HG02970 (cell line): Measurements from ENCODE around the gene IMMT.
A peak's percentile ranks its signal among the peaks of the same experiment; 100 is the strongest.
"Not testable (repeated sequence)": the region's sequence is repeated elsewhere in the genome, so short reads cannot be mapped to it uniquely, and the experiment has no call there.

Source experiments
- ATAC-seq: cut with Tn5 transposase; IDR thresholded peaks from one replicate; pipeline ENCODE4 v1.9.1; 2021; ENCODE audit warnings: mild to moderate bottlenecking, moderate library complexity, moderate number of reproducible peaks; ENCODE audit not compliant: unreplicated experiment, low FRiP score

The IMMT gene

GRCh38 chr2:86195055-86195807, at the start of gene IMMT:
Gene IMMT, minus strand, starts transcription at chr2:86195462. Its CDS starts 80 bp downstream, at chr2:86195382.
- peak; percentile 84 for ATAC-seq

- ATAC-seq = not testable (repeated sequence)
Measured at GRCh38 chr2:86244781-86245180, 49.5 kb upstream of the IMMT start.

- no peak for ATAC-seq
Measured at GRCh38 chr2:86243950-86244733, 48.9 kb upstream of the IMMT start.

GRCh38 chr2:86243272-86243671, 48.0 kb upstream of the IMMT start:
- ATAC-seq = no peak

- no peak for ATAC-seq
Measured at GRCh38 chr2:86241611-86242010, 46.3 kb upstream of the IMMT start.

DNA sequence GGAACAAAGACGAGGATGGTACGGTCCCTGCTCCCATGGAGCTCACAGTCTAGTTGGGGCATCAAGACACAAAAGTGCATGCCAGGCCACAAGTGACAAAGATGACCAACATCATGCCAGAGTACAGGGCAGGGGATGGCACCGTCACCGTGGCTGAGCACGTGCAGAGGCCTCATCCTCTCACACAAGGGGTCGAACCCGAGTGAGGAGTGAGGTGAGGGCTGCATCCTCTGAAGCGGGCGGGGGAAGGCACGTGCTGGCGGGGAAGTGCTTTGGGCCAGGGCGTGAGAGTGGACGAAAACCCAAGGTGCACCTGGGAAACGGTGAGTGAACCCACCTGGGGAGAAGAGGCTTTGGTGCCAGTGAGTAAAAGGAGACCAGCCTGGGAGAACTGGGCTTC, 45.0 kb upstream of the IMMT start:
- ATAC-seq = no peak

DNA sequence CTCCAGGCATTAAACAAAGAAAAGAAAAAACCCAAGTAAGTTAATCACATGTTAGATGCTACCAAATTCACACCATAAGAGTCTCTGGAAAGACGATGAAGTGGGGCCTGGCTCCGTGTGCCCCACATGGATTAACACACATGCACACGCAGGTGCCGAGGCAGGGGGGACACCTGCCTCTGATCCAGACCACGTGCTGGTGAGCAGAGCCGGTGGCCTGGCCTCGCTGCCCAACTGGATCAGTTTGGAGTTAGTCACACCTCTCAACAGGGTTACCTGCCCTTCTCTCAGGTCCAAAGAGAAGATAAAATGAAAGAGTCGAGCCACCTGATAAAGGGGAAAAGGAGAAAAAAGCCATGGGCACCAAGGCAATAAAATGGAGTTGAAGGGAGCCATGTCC, 44.5 kb upstream of the IMMT start:
- ATAC-seq = no peak

DNA sequence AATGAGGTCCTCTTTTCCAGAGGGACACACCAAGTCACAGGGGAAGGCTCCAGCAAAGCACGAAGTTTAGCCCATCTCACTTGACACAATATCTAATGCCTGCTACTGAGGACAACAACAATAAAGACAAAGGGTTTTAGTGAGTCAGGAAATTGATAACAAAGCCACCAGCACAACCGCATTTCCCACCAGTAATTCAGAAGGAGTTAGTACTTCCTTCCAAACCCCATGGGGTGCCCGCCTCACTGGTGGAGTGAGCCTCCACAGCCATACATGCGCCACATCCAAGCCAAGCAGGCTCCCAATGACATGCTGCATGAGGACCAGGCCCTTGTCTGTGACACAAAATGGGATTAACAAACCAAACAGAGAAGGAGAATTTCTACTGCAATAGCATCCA, 44.1 kb upstream of the IMMT start:
- ATAC-seq = no peak

DNA sequence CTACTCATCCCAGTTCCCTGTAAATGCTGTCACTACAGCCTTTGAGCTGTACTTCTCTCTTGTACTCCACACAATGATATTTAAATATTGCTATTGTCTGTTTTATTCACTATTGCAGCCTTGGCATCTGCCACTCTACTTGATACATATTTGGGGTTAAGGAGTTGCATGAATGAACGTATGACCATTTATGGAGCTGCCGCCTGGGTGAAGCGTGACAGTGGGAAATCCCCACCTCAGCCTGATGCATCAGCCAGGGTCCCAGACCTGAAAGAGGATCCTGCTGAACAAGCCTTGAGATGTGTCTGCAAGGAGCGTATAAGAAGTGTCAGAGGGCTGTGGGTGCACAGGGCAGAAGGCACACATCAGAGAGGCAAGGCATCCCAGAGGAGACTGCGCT, 43.1 kb upstream of the IMMT start:
- no peak for ATAC-seq

DNA sequence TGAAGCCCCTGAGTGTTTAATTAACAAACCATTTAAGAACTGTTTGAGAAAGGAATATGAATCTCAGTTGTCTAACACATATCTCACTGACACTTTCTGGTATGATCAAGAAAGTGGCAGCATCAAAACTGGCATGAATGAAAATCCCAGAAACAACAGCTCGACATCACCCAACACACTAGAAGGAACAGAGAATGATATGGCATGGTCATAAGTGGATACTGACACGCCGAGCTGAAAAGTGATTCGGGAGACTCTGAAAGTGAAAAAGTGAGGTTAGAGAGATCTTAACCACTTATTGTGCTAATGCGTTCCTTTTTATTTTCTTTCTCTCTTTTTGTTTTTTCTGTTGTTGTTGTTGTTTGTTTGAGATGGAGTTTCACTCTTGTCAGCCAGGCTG, 41.9 kb upstream of the IMMT start:
- no peak for ATAC-seq

- no peak for ATAC-seq
Measured at GRCh38 chr2:86235196-86235980, 40.1 kb upstream of the IMMT start.

- no peak for ATAC-seq
Measured at GRCh38 chr2:86234563-86235131, 39.4 kb upstream of the IMMT start.

GRCh38 chr2:86233436-86233835, 38.2 kb upstream of the IMMT start:
- no peak for ATAC-seq

DNA sequence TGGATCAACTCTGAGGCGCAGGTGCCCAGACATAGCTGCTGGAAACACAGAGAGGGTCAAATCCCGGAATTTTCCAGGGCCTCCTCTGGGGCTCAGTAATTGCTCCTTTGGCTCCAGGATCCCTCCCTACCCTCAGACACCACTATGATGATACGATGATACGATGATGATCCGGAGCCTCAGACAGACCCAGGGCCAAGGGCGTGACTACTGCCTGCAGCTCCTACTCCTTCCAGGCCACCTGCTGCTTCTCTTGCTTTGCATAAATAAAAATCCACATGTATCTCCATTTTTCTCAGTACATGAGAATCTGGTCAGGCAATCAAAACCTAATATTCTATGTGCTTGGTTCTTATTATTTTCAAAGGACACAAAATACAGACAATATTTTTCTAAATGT, 37.6 kb upstream of the IMMT start:
- no peak for ATAC-seq

GRCh38 chr2:86232373-86232784, 37.1 kb upstream of the IMMT start:
- ATAC-seq = no peak

- ATAC-seq = no peak
Measured at GRCh38 chr2:86231680-86232372, 36.6 kb upstream of the IMMT start.

GRCh38 chr2:86230961-86231360, 35.7 kb upstream of the IMMT start:
- ATAC-seq = no peak

GRCh38 chr2:86229221-86229620, 34.0 kb upstream of the IMMT start:
- no peak for ATAC-seq

DNA sequence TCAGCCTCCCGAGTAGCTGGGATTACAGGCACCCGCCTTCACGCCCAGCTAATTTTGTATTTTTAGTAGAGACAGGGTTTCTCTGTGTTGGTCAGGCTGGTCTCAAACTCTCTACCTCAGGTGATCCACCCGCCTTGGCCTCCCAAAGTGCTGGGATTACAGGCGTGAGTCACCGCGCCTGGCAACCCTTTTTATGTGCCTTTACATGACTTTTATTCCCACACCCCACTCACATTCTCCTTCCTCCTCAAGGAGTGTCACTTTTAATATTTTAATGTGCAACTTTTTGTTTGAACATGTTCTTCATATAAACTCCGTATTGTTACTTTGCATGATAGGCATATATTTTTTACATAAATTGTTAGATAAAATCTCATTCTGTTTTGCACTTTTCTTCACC, 33.3 kb upstream of the IMMT start:
- not testable (repeated sequence) for ATAC-seq

- no peak for ATAC-seq
Measured at GRCh38 chr2:86227685-86228084, 32.4 kb upstream of the IMMT start.
